Left ventricle myocardium superior (tissue), 1 donor: ENCODE results near the gene UNC5B. TPM values are rescaled to one million over a fixed set of nuclear protein-coding genes. Genes with fewer than 3 reads are reported as not detected.

ENCODE experiments used
- ATAC-seq: fragments of 200-7000 bp; cut with Tn5 transposase; one replicate; pipeline ENCODE4 v1.9.1; 2020; ENCODE audit warnings: mild to moderate bottlenecking, moderate library complexity
- DNase-seq: peaks from one replicate; pipeline ENCODE4 v3.0.0-alpha.2; 2020
- intact Hi-C: fragments of 100-400 bp; cut with micrococcal nuclease; formaldehyde crosslinking; loops from one replicate; pipeline ENCODE4 v1.11.0; 2022
- long read RNA-seq: library from polyadenylated mRNA; unstranded; transcript quantifications from one replicate; pipeline ENCODE4 v2.0.0, GENCODE V29; 2021
- total RNA-seq: library from RNA; stranded (reverse); fragmentation: NEBNext Ultra II Directional; extraction: Animal tissue kit (Norgen Biotek cat#: 25700); gene quantifications from one replicate; pipeline ENCODE4 v1.2.1, GENCODE V29; 2021
- donor health status: DM: no; HTN: yes; CAD: no; lungs with severe emphysema.

UNC5B gene
- total RNA-seq = 12.8 TPM
- long read RNA-seq, full-length matches to known transcripts = 3 of 12 reads
- long read RNA-seq, partial matches to known transcripts = 6 of 12 reads
- long read RNA-seq, other reads (novel, unspliced or antisense) = 3 of 12 reads

GRCh38 chr10:71212318-71213126, at the start of gene UNC5B:
Gene UNC5B, plus strand, starts transcription at chr10:71212570. Its CDS starts 416 bp downstream, at chr10:71212986.
- peak; percentile 97 for DNase-seq
- intact Hi-C loops = loop anchor here (5.0 kb wide), 1 partner anchor 60 kb away; no protein-coding TSS in a partner anchor
- peak; percentile 88 for ATAC-seq

- ATAC-seq (no peak), DNase-seq (no peak)
- intact Hi-C loops = no loop called here
Observed at GRCh38 chr10:71173466-71173865, 38.9 kb upstream of the UNC5B start.

DNA sequence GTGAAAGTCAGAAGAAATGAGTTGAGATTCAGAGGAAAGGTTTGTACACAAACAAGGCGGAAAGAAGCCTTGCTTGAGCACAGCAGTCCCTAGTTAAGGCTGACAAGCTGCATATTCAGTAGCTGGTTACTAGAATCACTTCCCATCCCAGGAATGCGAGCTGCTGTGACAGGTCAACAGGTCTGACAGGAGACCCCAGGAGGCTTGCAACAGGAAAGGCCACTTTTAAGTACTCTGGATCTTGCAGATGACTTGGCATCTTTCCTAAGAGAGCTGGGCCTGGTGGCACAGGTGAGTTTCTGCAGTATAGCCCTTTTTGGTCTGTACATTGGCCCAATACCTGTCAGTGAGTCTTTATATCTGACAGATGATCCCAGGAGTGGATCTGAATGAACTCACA, 35.7 kb upstream of the UNC5B start:
- intact Hi-C loops = no loop called here
- no peak for DNase-seq
- ATAC-seq = no peak

DNA sequence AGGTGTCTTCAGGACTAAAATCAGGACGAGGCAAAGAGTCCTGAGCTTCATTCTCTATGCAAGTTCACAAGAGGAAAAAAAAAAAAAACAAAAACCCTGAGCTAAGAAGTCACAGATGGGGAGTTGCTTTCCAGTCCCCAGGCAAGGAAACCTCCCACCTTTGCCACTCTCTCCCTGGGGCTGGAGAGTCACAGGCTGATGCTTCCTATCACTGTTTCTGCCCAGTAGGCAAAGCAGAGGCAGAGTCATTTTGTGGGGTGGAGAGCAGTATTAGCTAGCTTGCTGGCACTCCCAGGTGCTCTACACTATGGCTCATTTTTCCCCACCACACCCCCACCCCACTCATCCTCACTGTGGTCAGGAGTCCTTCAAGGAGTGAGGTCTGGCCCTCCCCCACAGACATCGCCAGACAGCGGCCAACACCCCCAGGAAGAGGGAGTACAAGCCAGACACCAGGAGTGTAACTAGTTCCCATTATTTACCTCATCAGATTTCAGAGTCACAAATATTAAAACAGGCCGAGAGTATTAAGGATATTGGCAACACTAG, 34.6 kb upstream of the UNC5B start:
- intact Hi-C loops = no loop called here

DNA sequence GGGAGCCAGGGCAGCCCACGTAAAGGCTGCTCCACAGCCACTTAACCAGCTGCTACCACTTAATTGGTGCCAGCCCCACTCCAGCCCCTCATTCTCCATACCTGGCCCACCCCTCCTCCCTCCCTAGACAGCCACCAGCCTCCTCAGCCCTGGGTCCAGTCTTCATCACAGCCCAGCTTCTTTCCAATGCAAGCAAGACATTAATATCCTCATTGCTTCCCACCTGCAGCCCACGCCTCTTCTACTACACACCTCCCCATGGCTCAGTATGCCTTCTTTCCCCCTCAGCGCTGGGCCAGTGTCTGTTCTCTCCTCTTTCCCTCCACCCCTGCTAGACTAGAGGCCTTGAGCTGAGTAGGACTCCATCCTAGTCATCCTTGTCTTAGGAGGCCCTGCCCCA, 33.5 kb upstream of the UNC5B start:
- intact Hi-C loops = no loop called here
- ATAC-seq (no peak), DNase-seq (no peak)

More for the DNA sequence above, 34.6 kb upstream of the UNC5B start:
- DNase-seq = no peak
- no peak for ATAC-seq

DNA sequence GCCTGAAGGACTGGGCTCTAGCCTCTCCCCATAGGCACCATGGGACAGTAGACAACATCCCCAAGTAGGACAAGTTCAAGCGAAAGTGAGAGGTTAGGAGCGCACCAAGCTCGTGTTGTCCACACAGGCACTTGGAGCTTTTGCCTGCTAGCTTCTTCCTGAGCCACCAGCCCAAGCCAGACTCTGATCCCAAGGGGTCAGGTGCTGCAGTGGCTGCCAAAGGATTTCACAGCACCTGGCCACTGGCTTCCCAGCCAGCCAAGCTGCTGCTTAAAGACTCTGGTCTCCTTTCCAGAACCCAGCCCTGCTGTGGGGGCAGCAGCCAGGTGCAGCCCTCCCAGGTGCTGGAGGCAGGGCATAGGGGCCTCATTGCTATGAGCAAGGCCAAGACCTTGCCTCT, 33.0 kb upstream of the UNC5B start:
- intact Hi-C loops = no loop called here

DNA sequence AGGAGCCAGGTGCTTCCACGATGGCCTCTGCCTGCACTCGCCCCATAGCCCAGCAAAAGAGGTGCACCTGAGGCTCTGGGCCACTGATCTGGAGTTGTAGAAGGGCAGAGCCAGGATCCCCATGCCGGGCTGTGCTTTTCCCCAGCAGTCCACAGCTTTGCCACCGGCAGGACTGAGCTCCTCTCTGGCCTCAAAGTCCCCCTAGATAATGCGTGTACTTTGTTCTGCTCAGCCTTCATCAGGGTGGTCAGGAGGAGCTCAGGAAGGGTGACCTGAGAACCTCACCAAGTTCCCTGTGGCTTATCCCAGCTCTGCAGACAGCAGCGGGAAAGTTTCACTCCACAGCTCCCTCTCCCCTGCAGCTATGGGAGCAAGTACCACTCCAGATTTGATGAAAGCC, 27.9 kb upstream of the UNC5B start:
- DNase-seq = no peak
- ATAC-seq = no peak
- intact Hi-C loops = no loop called here

More for the DNA sequence above, 33.0 kb upstream of the UNC5B start:
- DNase-seq (no peak), ATAC-seq (no peak)

DNA sequence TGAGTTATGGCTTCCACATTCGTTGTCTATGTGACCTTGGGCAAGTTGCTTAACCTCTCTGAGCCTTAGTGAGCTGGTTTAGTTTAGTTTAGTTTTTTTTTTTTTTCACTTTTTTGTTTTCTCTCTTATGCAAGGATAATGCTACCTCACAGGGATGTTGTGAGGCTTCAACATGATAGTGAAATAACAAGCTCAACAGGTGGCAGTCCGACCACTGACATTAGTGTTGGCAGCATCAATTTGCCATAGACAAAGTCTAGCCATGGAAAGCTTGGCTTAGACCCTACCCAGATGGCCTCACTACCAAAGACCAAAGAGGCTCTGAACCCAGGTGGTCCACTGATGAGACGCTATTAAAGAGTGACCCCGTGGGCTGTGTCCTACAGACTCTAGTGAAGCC, 27.2 kb upstream of the UNC5B start:
- ATAC-seq (no peak), DNase-seq (no peak)
- intact Hi-C loops = no loop called here

GRCh38 chr10:71187197-71187596, 25.2 kb upstream of the UNC5B start:
- DNase-seq (no peak), ATAC-seq (no peak)
- intact Hi-C loops = no loop called here

GRCh38 chr10:71187600-71187999, 24.8 kb upstream of the UNC5B start:
- ATAC-seq (peak; percentile 90), DNase-seq (no peak)
- intact Hi-C loops = no loop called here

DNA sequence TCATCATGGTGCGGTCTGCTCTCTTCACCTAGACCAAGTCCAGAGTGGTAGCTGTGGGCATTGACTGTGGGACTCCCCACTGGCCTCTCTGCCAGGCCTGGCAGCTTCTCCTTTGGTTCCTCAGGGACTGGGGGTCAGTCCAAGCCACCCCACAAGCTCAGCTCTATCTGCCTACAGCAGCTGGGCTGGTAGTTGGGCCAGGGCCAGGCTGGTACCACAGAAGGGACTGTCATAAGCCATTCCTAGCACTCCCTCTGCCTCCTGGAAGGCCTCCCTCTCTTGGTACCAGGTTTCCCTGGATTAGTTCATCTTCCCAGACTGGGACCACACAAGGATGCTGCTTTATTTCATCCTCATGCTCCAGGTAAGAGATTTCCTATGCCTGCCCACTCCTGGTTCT, 24.2 kb upstream of the UNC5B start:
- peak; percentile 27 for ATAC-seq
- intact Hi-C loops = no loop called here

DNA sequence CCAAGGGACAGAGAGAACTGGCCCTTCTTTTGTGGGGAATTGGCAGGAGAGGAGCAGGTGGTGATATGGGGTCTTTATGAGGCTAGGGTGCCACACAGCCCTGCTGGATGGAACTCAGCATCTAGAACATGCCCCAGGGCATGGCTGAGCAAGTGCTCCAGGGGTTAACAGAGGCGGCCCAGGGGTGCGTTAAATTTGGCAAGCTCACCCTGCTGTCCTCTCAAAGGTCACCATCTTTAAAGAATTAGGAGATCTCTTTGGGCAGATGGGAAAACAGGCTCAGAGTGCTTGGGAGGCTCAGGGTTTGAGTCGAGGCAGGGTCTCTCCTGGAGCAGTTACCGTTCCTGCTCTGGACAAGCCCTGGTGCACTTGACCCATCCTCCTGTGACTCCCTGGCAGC, 21.4 kb upstream of the UNC5B start:
- intact Hi-C loops = no loop called here
- ATAC-seq = no peak
- DNase-seq = no peak

More for the DNA sequence above, 24.2 kb upstream of the UNC5B start:
- no peak for DNase-seq

GRCh38 chr10:71191551-71192076, 20.8 kb upstream of the UNC5B start:
- intact Hi-C loops = no loop called here
- ATAC-seq (no peak), DNase-seq (no peak)

GRCh38 chr10:71193516-71193915, 18.9 kb upstream of the UNC5B start:
- ATAC-seq (no peak), DNase-seq (no peak)
- intact Hi-C loops = no loop called here

DNA sequence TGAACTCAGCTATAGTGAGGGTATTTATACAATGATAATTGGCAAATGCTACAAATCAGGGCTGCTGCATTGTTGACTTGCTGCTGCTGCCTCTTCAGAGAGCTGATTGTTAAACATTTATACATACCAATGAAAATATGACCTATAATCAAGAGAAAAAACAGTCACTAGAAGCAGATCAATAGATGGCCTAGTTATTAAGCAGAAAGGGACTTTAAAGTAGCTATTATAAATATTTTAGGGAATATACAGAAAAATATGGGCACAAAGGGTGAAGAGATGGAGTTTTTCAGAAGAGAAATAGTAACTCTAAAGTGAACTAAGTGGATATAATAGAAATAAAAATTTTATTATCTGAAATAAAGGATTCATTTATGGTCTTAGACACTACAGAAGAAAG, 14.4 kb upstream of the UNC5B start:
- no peak for DNase-seq
- no peak for ATAC-seq
- intact Hi-C loops = no loop called here

DNA sequence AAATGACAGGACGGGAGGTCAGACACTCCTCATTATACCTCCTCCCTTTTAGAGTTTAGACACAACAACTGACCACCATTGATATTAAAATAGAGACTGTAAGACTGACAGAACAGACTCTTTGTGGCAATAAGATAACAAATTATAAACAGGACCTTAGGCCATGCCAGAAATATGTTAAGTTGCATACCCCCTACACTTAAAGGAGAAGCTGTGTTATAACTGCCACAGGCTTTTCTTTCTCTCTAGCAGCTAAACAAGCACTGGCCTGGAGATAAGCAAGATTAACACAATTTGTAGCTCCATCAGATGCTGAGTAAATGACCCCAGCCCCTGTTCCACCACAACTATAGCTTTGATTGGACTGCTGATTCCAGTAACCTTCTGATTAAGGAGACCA, 10.5 kb upstream of the UNC5B start:
- ATAC-seq (peak; percentile 50), DNase-seq (no peak)
- intact Hi-C loops = loop anchor here (10.0 kb wide), 1 partner anchor 277 kb away; no protein-coding TSS in a partner anchor

DNA sequence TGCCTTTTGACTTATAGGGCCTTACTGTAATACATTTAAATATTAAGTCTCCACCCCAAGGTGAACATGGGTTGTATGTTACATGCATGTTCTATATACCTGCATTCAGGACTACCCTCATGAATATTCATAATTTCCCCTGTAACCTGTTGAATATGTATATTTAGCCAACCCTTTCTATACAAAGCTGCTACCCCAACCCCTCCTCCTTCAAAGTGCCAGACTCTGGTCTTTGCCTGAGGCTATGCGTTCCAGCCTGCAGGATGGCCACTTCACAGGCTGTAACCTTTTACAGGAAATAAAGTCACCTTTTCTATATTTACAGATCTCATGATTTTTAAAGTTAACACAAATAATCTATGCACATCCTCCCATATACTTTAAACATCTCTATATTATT, 10.1 kb upstream of the UNC5B start:
- ATAC-seq = peak; percentile 20
- intact Hi-C loops = loop anchor here (10.0 kb wide), 1 partner anchor 278 kb away; no protein-coding TSS in a partner anchor

DNA sequence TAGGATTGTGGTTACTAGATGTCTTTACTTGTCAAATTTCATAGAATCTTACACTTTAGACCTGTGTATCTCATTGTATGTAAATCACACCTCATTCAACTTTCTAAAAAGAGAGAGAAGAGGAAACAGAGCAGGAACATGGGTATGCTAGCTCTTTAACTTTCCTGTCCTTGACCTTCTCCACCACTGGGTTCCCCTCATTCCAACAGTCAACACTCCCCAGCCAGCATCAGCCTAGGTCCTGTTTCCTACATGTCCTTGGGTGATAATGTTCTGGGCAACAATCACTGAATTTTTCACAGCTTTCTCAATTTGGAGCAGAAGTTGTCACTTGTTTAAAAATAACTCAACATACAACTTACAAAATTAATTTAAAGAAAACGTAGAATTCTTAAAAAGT, 9.2 kb upstream of the UNC5B start:
- no peak for DNase-seq
- ATAC-seq = peak; percentile 66
- intact Hi-C loops = loop anchor here (10.0 kb wide), 1 partner anchor 278 kb away; no protein-coding TSS in a partner anchor

More for the DNA sequence above, 10.1 kb upstream of the UNC5B start:
- DNase-seq = no peak

- no peak for ATAC-seq
- intact Hi-C loops = loop anchor here (10.0 kb wide), 1 partner anchor 279 kb away; no protein-coding TSS in a partner anchor
- no peak for DNase-seq
Observed at GRCh38 chr10:71203716-71204115, 8.7 kb upstream of the UNC5B start.

- intact Hi-C loops = loop anchor here (10.0 kb wide), 1 partner anchor 280 kb away; no protein-coding TSS in a partner anchor
- no peak for ATAC-seq
Observed at GRCh38 chr10:71204746-71205145, 7.6 kb upstream of the UNC5B start.

More at GRCh38 chr10:71204746-71205145, 7.6 kb upstream of the UNC5B start:
- no peak for DNase-seq
